GM19328 (cell line): ENCODE measurements around the gene CABP5.

Experiments used
- ATAC-seq: cut with Tn5 transposase; IDR thresholded peaks from one replicate; pipeline ENCODE4 v1.9.1; 2021; ENCODE audit warnings: mild to moderate bottlenecking, moderate library complexity; ENCODE audit not compliant: unreplicated experiment

Gene CABP5

GRCh38 chr19:48033604-48034003 lies 10.3 kb downstream of the CABP5 start:
- ATAC-seq, result no peak

GRCh38 chr19:48030073-48030472 lies 13.8 kb downstream of the CABP5 start:
- no peak for ATAC-seq

GRCh38 chr19:48029431-48029830 lies 14.4 kb downstream of the CABP5 start:
- no peak for ATAC-seq

GRCh38 chr19:48025480-48025879 lies 18.4 kb downstream of the CABP5 start:
- no peak for ATAC-seq

- ATAC-seq, result no peak
These were observed 20.4 kb downstream of the CABP5 start for GRCh38 chr19:48023518-48023917.

- no peak for ATAC-seq
These were observed 20.9 kb downstream of the CABP5 start for GRCh38 chr19:48023011-48023410.

GRCh38 chr19:48020686-48021085 lies 23.2 kb downstream of the CABP5 start:
- no peak for ATAC-seq

GRCh38 chr19:48010932-48011758 lies 32.7 kb downstream of the CABP5 start:
- ATAC-seq, result no peak

GRCh38 chr19:48006762-48007161 lies 37.1 kb downstream of the CABP5 start:
- no peak for ATAC-seq

GRCh38 chr19:48004236-48004635 lies 39.6 kb downstream of the CABP5 start:
- no peak for ATAC-seq

GRCh38 chr19:48000846-48001245 lies 43.0 kb downstream of the CABP5 start:
- ATAC-seq, result no peak

GRCh38 chr19:47998800-47999199 lies 45.1 kb downstream of the CABP5 start:
- ATAC-seq, result no peak

GRCh38 chr19:47996230-47996727 lies 47.6 kb downstream of the CABP5 start:
- no peak for ATAC-seq

GRCh38 chr19:47994209-47994802 lies 49.6 kb downstream of the CABP5 start, which contains the start of gene ELSPBP1:
Gene ELSPBP1, plus strand, starts transcription at chr19:47994632. Its CDS starts 14,036 bp downstream, at chr19:48008668.
- no peak for ATAC-seq

- no peak for ATAC-seq
These were observed 51.8 kb downstream of the CABP5 start, which contains the start of gene BSPH1 for GRCh38 chr19:47992070-47992469. Gene BSPH1, minus strand, starts transcription at chr19:47992170. Its CDS starts 89 bp downstream, at chr19:47992081.

GRCh38 chr19:47991191-47991808 lies 52.6 kb downstream of the CABP5 start:
- no peak for ATAC-seq
